ENCODE results near the gene COMT.

COMT gene

GRCh38 chr22:20011993-20012740, 70.6 kb downstream of the COMT start:
- no peak for DNase-seq (ENCODE audit: low read depth)

GRCh38 chr22:20012741-20013331, 71.3 kb downstream of the COMT start:
- DNase-seq (ENCODE audit: low read depth), result no peak

GRCh38 chr22:20013382-20013871, 71.9 kb downstream of the COMT start:
- DNase-seq (ENCODE audit: low read depth), result peak; percentile 33

GRCh38 chr22:20014526-20015186, 73.1 kb downstream of the COMT start:
- no peak for DNase-seq (ENCODE audit: low read depth)

GRCh38 chr22:20015187-20015625, 73.6 kb downstream of the COMT start:
- DNase-seq (ENCODE audit: low read depth), result no peak

- peak; percentile 14 for DNase-seq (ENCODE audit: low read depth)
Observed at GRCh38 chr22:20015971-20016733, 74.6 kb downstream of the COMT start.

GRCh38 chr22:20016734-20017621, 75.4 kb downstream of the COMT start, which contains the start of gene ARVCF:
Gene ARVCF, minus strand, starts transcription at chr22:20016823. Its CDS starts 26,029 bp downstream, at chr22:19990794.
- DNase-seq (ENCODE audit: low read depth), result peak; percentile 72

- no peak for DNase-seq (ENCODE audit: low read depth)
Observed at GRCh38 chr22:20017622-20017958, 76.0 kb downstream of the COMT start.

GRCh38 chr22:20018001-20018400, 76.4 kb downstream of the COMT start:
- no peak for DNase-seq (ENCODE audit: low read depth)
